Spleen (tissue), 11 donors: ENCODE data around the gene GGACT. TPM values are rescaled to one million over a fixed set of nuclear protein-coding genes. Genes with fewer than 3 reads are reported as not detected.
"Not testable (repeated sequence)": the region's sequence is repeated elsewhere in the genome, so short reads cannot be mapped to it uniquely, and the experiment has no call there.

Experiments
- DNase-seq: peaks from one replicate; pipeline ENCODE4 v3.0.0-alpha.2; 2020
- H3K27ac ChIP-seq, 8 donors: fragments of 200-600 bp; sonication (generic) in 7 of 8; 1 replicate in 4 of 8; 2 replicates in 4 of 8; pipeline versions ENCODE4 v1.5.0 to v1.8.0; 2016 to 2021; ENCODE audit warnings: inconsistent platforms in 4 of 8, mild to moderate bottlenecking in 4 of 8, moderate library complexity in 1 of 8
- H3K27me3 ChIP-seq, 7 donors: fragments of 200-600 bp; sonication (generic) in 6 of 7; replicated peaks in 1 of 7; 1 replicate in 4 of 7; 2 replicates in 3 of 7; pipeline versions ENCODE4 v1.5.0 to v1.8.0; 2016 to 2021; ENCODE audit warnings: inconsistent platforms in 3 of 7, mild to moderate bottlenecking in 1 of 7
- H3K36me3 ChIP-seq, 6 donors: fragments of 200-600 bp; sonication (generic) in 5 of 6; 1 replicate in 4 of 6; 2 replicates in 2 of 6; pipeline versions ENCODE4 v1.5.0 to v1.8.0; 2016 to 2021; ENCODE audit warnings: inconsistent platforms in 2 of 6
- H3K4me1 ChIP-seq, 6 donors: fragments of 200-600 bp; sonication (generic) in 5 of 6; 1 replicate in 3 of 6; 2 replicates in 3 of 6; pipeline versions ENCODE4 v1.5.0 to v1.8.0; 2016 to 2021; ENCODE audit warnings: inconsistent platforms in 3 of 6
- H3K4me3 ChIP-seq, 8 donors: fragments of 200-600 bp; sonication (generic) in 7 of 8; 1 replicate in 4 of 8; 2 replicates in 4 of 8; pipeline versions ENCODE4 v1.5.0 to v1.8.0; 2016 to 2021; ENCODE audit warnings: inconsistent platforms in 4 of 8, mild to moderate bottlenecking in 4 of 8, moderate library complexity in 2 of 8
- H3K9me3 ChIP-seq, 8 donors: fragments of 200-600 bp; sonication (generic) in 7 of 8; 1 replicate in 4 of 8; 2 replicates in 4 of 8; pipeline versions ENCODE4 v1.5.0 to v1.8.0; 2016 to 2021; ENCODE audit warnings: inconsistent platforms in 4 of 8
- POLR2A ChIP-seq, 3 donors: fragments of 450-650 bp; IDR thresholded peaks; one replicate each; pipeline ENCODE4 v1.5.1; 2017; ENCODE audit warnings: antibody characterized with exemption in 3 of 3, mild to moderate bottlenecking in 1 of 3
- POLR2AphosphoS5 ChIP-seq, 3 donors: sonication (generic); formaldehyde crosslinking; IDR thresholded peaks; one replicate each; pipeline ENCODE4 v1.5.1; 2017; ENCODE audit warnings: antibody characterized with exemption in 3 of 3
- WGBS, 5 donors: extraction: QIAGEN DNeasy Blood & Tissue Kit in 3 of 5; methylation state at CpG; one replicate each; pipeline versions ENCODE4 v1.1.5 to v1.1.7; 2013 to 2018; 5-methylcytosine and 5-hydroxymethylcytosine counted together
- intact Hi-C: fragments of 100-400 bp; cut with DNase I; formaldehyde crosslinking; loops from one replicate; pipeline ENCODE4 v1.15.0; 2023; ENCODE audit warnings: low total_unique reads
- polyA plus RNA-seq, 3 donors: library from polyadenylated mRNA; stranded (reverse); fragments of 200-250 nt; gene quantifications; one replicate each; pipeline ENCODE4 v1.2.1, GENCODE V29; 2013
- total RNA-seq, 7 donors: library from RNA; depleted of rRNA in 3 of 7; stranded (reverse); fragments of >200 nt in 3 of 7; fragmentation: NEBNext Ultra II Directional in 4 of 7; extraction: Animal tissue kit (Norgen Biotek cat#: 25700) in 4 of 7; gene quantifications; one replicate each; pipeline versions ENCODE4 v1.1.0 to v1.2.1, GENCODE V29; 2016 to 2021
- TF ChIP-seq, protein P1 (sequence below), 11 experiments: fragments of 200-600 bp in 7 of 11; fragments of 450-650 bp in 4 of 11; sonication (generic) in 4 of 11; IDR thresholded peaks in 8 of 11; conservative IDR thresholded peaks in 3 of 11; 1 replicate in 7 of 11; 2 replicates in 4 of 11; pipeline versions ENCODE4 v1.4.0 to v1.8.0; 2016 to 2021; ENCODE audit warnings: antibody characterized with exemption in 11 of 11, inconsistent platforms in 4 of 11, mild to moderate bottlenecking in 1 of 11
- donor health status: healthy with polysubstance abuse.
- donor health status: DM: no; HTN: no; CAD: no; lungs with moderate emphysema.
- donor health status: DM: no; HTN: no; CAD: no.
- donor health status: Bipolar disorder and iron deficiency.
- donor health status: healthy.
- donor health status: DM: no; HTN: no; CAD: no.
- donor health status: DM: yes; HTN: yes; CAD: no.

Gene GGACT
- total and polyA plus RNA-seq, 10 donors: 1.9 to 19.7 (median 3.9) TPM

DNA sequence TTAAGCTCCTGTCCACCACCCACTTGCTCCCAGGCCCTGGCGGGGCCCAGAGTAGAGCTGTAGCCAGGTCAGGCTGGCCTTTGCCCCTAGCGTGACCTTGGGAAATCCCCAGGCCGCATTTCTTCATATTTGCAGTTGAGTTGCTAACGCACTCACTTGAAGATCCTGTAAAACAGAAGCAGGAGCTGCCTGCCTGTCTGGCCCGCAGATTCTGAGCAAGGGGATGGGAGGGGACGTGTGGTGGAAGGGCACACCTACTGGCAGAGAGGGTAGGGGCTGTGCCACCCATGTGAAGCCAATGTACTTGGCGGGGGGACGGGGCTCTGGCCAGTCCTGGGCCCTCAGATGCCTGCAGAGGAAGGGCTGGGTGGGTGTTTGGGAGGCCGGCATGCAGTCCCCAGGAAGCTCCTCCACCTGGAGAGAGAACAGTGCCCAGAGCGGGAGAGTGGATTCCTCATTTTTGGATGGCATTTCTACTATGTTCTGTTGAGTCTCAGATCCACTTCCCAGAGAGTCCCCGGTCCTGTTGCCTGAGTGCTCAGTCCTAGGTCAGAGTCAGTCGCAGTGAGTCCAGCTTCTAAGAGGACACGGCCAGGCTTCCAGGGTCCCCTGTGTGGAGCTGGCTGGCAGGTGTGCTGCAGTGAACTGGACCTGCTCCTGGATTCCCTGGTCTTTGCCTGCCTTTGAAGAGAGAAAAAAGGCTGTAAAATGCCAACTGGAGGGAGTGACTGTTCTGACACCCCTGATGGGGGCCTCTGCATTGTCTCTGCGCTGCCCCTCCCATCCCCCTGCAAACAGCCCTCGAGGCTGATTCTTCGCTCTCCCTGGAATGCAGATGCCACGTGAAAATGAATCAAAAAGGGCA lies 62.9 kb downstream of the GGACT start:
- Histone ChIP-seq H3K27ac (no peak overlapping the region), H3K27me3 (peaks cover 0 to 11% (median 0%) of the 10 kb centered on the region in 7 donors), H3K36me3 (peaks cover 0 to 51% (median 6%) of the 10 kb centered on the region in 6 donors), H3K4me3 (no peak overlapping the region), H3K4me1 (peaks cover 0 to 16% (median 0%) of the 10 kb centered on the region in 6 donors), H3K9me3 (no peaks in the 10 kb centered on the region)
- DNase-seq: no peak
- WGBS, 5 donors: 78 to 91% (median 86%) methylated on average over 15 to 17 of the region's 17 CpGs
- intact Hi-C loops: no loop called here
- TF ChIP-seq POLR2A (IDR thresholded peaks at IDR 0.05) (no peak), POLR2AphosphoS5 (IDR thresholded peaks at IDR 0.05) (no peak)
- TF ChIP-seq, protein P1, sequence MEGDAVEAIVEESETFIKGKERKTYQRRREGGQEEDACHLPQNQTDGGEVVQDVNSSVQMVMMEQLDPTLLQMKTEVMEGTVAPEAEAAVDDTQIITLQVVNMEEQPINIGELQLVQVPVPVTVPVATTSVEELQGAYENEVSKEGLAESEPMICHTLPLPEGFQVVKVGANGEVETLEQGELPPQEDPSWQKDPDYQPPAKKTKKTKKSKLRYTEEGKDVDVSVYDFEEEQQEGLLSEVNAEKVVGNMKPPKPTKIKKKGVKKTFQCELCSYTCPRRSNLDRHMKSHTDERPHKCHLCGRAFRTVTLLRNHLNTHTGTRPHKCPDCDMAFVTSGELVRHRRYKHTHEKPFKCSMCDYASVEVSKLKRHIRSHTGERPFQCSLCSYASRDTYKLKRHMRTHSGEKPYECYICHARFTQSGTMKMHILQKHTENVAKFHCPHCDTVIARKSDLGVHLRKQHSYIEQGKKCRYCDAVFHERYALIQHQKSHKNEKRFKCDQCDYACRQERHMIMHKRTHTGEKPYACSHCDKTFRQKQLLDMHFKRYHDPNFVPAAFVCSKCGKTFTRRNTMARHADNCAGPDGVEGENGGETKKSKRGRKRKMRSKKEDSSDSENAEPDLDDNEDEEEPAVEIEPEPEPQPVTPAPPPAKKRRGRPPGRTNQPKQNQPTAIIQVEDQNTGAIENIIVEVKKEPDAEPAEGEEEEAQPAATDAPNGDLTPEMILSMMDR (IDR thresholded peaks at IDR 0.05 in 8 of 11, conservative IDR thresholded peaks at IDR 0.05 in 3 of 11): no peak

DNA sequence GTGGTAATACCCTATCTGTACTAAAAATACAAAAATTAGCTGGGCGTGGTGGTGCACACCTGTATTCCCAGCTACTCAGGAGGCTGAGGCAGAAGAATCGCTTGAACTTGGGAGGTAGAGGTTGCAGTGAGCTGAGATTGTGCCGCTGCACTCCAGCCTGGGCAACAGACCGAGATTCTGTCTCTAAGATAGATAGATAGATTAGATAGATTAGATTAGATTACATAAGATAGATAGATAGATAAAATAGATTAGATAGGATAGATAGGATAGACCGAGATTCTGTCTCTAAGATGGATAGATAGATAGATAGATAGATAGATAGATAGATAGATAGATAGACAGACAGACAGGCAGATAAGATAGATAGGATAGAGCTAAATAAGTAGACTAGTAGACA lies 63.9 kb downstream of the GGACT start:
- Histone ChIP-seq H3K36me3 (peaks cover 0 to 41% (median 3%) of the 10 kb centered on the region in 6 donors), H3K27me3 (peaks cover 0 to 11% (median 0%) of the 10 kb centered on the region in 7 donors), H3K4me1 (peaks cover 0 to 16% (median 0%) of the 10 kb centered on the region in 6 donors)
- H3K4me3 ChIP-seq, H3K9me3 ChIP-seq, H3K27ac ChIP-seq, DNase-seq, intact Hi-C loops: not testable (repeated sequence)
- 96 to 97% (median 96%) methylated on average over 5 of the region's 5 CpGs for WGBS, 5 donors

DNA sequence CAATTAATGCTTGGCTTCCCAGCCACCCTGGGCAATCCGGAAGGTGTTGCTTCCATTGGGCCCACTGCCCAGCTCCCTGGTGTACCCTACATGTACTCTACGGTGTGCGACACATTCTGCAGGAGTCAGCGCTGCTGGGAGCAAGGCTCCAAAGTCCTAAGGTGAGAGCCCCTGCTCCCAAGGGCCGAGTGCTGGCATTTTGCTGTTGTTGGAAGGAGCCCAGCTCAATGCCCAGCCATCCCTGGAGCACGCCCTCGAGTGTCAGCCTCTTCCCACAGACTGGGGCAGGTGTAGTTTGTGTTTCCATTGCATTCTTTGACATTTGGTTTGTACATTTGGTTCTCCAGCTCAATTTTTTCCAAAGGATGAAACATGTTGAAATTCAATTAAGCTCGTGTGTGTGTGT lies 64.6 kb downstream of the GGACT start:
- peaks cover 0 to 11% (median 0%) of the 10 kb centered on the region in 7 donors for H3K27me3 ChIP-seq
- no peak overlapping the region for H3K4me3 ChIP-seq
- H3K9me3 ChIP-seq: no peaks in the 10 kb centered on the region
- peaks cover 0 to 16% (median 0%) of the 10 kb centered on the region in 6 donors for H3K4me1 ChIP-seq
- TF ChIP-seq POLR2A (IDR thresholded peaks at IDR 0.05) (no peak), POLR2AphosphoS5 (IDR thresholded peaks at IDR 0.05) (no peak)
- TF ChIP-seq, protein P1 (IDR thresholded peaks at IDR 0.05 in 8 of 11, conservative IDR thresholded peaks at IDR 0.05 in 3 of 11): no peak
- 78 to 95% (median 88%) methylated on average over 5 to 8 of the region's 8 CpGs for WGBS, 5 donors
- H3K27ac ChIP-seq: no peak overlapping the region
- H3K36me3 ChIP-seq: peaks cover 0 to 34% (median 3%) of the 10 kb centered on the region in 6 donors
- DNase-seq: no peak
- intact Hi-C loops: no loop called here

DNA sequence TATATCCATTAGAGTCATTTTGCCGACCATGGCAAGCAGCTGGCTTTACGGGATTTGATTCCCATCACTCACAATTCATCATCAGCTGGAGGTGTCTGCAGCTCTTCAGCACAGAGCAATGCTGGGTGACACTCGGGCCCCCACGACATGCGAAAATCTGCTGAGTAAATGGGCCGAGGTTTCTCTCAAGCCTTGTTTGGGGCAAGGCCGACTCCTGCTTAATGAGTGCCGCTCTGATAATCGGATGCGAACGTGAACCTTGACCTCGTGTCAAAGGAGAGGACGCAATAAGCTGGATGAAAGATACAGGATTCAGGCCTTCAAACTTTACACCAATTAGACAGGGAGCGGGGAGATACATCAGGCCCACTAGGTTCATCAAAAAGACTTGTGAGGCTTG lies 65.2 kb downstream of the GGACT start:
- H3K27me3 ChIP-seq: peaks cover 0 to 11% (median 0%) of the 10 kb centered on the region in 7 donors
- peaks cover 0 to 16% (median 0%) of the 10 kb centered on the region in 6 donors for H3K4me1 ChIP-seq
- no peaks in the 10 kb centered on the region for H3K9me3 ChIP-seq
- H3K4me3 ChIP-seq: no peak overlapping the region
- intact Hi-C loops: no loop called here
- H3K27ac ChIP-seq: no peak overlapping the region
- no peak for DNase-seq
- TF ChIP-seq POLR2A (IDR thresholded peaks at IDR 0.05): no peak
- no peak for TF ChIP-seq POLR2AphosphoS5 (IDR thresholded peaks at IDR 0.05)
- TF ChIP-seq, protein P1 (IDR thresholded peaks at IDR 0.05 in 8 of 11, conservative IDR thresholded peaks at IDR 0.05 in 3 of 11): no peak
- peaks cover 0 to 29% (median 3%) of the 10 kb centered on the region in 6 donors for H3K36me3 ChIP-seq
- 93 to 98% (median 95%) methylated on average over 14 of the region's 14 CpGs for WGBS, 5 donors
